ENCODE results near the gene MYO1D.

DNA sequence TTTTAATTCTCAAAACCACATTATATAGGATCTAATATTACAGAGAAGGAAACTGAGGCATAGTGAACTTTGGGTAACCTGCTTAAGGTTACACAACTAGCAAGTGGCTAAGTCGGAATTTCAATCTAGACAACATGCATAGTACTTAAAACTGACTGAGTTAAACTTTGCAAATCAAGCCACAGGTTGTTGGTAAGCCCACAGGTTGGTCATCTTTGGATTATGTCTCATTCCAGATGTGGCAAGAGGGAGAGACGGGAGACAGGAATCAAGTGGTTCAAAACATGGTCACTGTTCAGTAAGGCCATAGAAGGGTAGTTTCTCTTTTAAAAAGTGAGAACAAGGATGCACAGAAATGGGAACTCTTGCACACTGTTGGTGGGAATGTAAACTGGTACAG lies 57.1 kb downstream of the MYO1D start:
- TF ChIP-seq POLR2A (IDR thresholded peaks at IDR 0.05) (no peak), CTCF (IDR thresholded peaks at IDR 0.05) (no peak)

All from adrenal gland (tissue), 5 donors.